Endothelial cell of hepatic sinusoid (primary cell): ENCODE results near the gene RAI14.

ENCODE experiments used
- in situ Hi-C: cut with HindIII; loops from 2 replicates; pipeline ENCODE4 v1.10.0; 2017; ENCODE audit warnings: low sequenced_read_pairs

Gene RAI14

DNA sequence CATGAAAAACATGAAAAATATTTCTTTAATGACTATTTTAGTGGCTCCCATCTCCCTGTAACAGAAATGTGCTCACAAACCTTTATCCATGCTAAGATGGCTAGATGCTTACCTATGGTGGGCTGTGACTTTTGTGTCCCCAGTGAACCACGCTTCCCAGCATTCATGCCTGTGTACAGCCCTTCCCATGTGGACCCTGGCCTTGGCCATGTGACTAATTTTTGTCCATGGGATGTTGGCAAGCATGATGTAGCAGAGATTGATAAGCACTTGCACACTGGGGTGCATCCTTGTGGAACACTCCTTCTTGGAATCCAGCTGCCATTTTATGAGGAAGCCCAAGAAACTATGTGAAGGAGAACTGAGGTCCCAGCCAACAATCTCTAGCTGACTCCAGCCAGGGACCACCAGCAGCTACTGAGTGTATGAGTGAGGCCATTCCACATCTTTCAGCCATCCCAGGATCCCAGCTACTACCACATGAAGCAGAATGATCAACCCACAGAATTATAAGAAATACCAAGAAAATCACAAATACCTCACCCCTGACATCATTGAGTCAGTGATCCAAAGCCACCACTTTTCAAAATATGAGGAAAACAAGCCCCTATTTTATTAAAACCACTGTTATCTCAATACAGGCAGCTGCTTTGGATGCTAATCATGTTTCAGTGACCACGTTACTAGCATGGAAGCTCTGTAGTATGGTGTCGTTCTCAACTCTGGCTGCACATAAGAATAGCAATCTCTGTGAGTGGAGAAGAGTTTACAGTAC lies 16.1 kb upstream of the RAI14 start:
- in situ Hi-C loops, result no loop called here

DNA sequence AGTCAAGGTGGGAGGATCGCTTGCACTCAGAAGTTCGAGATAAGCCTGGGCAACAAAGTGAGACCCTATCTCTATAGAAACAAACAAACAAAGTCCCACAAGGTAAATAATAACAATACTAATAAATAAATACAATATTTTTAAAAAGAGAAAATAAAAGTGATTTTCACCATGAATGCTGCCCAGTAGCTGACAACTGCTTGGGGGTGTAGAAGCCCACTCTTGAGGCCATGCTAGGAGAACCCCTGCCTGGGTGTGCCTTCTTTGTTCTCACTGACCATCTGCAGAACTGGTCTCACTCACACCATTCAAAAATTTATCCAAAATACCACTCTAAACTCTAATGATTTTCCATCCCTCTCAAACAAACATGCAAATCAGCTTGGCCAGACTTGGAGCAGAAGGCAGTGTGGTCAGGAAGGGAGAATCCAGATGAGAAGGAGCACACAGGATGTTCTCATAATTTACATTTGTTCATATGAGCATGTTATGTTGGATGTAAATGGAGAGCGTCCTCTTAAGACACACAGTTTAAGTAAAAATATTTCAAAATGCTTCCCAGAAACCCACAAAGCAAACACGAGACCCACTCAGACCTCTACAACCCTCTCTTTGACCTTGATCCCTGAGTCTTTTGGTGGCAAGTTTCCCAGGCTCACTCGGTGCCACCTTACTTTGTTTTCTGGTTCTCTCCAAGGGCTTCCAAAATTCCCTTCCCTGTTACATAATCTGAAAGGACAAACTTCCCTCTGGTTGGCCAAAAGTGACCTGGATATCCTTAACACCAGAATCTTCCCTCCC lies 7.9 kb upstream of the RAI14 start:
- in situ Hi-C loops, result no loop called here

DNA sequence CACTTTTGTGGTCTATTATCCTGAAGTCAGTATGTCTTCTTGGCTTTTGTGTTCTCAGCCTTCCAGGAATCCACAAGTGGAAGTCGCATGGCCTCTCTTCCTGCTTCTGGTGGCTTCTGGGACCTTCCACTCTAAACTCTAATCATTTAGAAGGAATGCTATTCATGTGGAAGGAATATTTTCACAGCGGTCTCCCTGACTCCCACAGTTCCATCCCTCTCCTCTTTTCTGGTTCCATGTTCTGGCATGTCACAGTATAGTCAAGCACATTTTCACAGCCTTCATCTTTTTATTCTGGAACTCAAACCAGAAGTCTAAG lies 7.3 kb upstream of the RAI14 start:
- in situ Hi-C loops, result no loop called here

DNA sequence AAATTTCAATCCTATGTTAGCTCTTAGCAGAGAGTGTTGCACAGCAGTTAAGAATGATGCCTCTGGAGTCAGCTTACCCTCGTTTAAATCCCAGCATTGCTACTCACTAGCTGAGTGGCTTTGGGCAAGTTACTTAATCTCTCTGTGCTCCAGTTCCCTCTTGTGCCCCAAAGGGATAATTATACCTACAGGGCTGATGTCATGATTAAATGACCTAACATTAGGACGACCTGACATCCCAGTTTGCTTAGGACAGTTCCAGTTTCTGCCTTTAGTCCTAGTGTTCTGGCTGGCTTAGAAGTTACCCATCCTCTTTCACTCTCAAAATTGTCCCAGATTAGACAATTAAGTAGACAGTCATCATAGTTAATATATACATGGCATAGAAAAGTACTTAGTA lies 4.3 kb upstream of the RAI14 start:
- in situ Hi-C loops, result no loop called here

DNA sequence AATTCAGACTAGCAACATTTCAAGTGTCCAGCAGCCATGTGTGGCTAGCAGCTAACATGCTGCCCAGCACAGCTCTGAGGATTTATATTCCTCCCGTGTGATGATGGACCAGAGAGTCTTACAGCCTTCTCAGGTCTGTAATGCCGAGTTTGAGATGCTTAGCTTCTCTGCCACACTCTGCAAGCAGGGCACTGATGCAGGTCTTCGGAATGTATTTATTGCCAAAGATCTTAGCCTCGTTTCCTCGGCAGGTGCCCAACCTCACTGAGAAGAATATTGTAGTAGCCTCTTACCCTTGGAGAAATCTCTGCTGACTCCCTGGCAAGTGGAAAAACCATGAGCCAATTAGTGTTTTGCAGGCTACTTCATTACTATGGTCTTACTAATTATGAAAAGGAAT lies 3.7 kb upstream of the RAI14 start:
- in situ Hi-C loops, result no loop called here

DNA sequence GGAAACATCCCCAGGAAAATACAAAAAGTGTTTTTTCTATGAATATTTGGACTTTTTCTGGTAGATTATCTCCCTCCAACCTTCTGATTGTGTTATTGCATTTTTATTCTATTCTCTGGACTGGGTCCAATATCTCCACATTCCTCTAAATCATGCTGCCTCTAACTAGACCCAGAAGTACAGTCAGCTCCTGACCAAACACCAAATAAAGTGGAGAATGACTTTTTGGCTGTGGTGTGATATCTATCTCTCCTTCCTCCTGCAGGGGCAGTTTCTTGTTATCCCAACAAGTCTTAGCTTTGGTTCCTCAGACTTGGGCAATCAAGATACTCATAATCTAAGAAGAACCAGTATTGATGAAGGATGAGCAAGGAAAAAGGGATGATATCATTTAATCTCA lies 3.2 kb upstream of the RAI14 start:
- in situ Hi-C loops, result no loop called here

DNA sequence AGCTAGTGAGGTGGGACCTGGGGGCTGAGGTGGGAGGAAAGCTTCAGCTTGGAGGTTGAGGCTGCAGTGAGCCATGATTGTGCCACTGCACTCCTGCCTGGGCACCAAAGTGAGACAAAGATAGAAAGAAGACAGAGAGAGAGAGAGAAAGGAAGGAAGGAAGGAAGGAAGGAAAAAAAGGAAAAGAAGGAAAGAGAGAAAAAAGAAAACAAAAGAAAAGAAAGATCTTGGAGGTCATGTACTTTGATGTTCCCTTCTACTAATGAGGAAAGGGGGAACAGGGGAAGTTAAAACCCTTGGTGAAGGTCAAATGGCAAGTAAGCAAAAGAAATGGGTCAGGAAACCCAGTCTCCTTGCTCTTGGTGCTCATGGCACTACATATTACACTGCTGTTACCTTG lies 2.4 kb upstream of the RAI14 start:
- in situ Hi-C loops, result no loop called here

DNA sequence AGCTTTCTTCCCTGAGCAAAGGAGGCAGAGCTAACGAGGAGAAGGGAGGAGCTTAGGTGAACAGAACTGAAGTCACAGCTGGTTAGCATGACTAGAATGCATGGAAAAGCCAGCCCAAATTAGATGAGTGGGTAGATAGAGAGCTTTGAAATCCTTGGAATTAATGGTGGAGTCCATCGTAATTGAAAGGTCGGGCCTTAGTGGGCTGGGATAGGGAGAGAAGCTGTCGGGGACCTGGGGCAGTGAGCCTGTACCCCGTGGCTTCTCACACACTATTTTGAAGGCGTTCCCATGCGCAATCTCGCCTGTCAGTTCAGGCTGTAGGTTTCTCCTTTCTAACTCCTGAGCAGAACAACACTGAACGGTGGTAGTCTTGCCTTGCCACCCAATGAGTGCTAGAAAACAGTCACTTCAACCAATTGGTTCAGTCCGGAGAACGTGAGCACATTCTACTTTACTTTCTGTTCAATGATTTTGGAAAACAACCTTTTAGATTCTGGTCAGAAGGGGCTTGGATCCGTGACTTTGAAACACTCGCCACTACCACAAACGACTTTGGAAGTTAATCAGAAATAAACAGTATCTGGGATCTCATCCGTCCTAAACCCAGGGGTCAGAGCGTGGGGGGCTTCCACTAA lies 655 bp upstream of the RAI14 start:
- in situ Hi-C loops, result no loop called here

DNA sequence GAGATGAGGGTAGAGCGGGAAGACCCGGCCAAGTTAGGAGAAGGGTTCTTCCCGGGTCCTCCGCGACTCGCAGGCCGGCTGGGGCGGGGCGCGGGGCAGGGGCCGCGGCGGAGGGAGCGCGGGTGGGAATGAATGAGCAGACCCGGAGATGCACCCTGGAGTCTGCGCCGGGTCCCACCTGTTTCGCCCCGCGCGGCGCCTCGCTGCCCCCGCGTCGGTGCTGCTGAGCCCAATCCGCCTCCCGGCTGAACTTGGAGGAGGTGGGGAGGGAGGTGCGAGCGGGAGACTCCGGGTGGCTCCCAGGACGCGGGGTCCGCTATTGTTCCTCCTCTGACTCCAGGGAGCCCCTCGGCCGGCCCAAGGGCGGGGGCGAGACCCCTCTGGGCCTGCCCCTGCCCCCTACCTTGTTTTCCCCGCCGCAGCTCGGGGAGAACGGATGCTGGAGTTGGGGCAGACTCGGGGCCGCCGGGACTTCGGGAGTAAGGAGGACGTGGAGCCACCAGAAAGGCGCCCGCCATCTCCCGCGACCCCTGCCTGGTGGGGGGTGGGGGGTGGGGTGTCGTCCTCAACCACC lies 659 bp downstream of the RAI14 start:
- in situ Hi-C loops, result no loop called here

DNA sequence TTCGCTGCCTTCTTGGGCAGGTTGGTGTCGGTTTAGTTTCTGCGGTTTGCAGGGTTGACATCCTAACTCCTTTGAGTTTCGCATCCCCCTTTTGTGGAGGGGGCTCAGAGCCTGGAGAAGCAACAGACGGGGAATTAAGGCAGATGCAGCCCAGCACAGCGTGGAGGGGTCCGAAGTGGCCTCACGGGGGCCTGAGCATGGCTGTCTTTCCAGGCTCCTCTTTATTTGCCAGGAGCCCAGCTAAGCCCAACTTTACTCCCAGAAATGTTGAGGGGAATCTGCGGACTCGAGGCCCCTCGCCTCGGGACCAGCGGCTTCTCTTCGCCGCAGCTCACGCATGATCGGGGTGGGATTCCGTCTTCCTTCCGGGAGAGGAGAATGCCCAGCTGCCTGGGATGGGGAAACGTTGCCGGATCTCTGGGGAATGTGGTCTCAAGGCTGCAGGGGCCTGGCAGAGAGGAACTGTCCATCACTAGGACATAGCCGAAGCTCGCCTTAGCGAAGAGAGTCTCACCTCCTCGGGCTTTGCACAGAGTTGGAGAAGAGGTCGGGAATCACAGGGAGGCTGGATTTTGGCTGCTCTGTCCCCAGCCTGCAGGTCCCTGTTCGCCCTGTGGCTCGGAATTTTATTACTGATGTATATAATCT lies 1.3 kb downstream of the RAI14 start:
- in situ Hi-C loops, result no loop called here

DNA sequence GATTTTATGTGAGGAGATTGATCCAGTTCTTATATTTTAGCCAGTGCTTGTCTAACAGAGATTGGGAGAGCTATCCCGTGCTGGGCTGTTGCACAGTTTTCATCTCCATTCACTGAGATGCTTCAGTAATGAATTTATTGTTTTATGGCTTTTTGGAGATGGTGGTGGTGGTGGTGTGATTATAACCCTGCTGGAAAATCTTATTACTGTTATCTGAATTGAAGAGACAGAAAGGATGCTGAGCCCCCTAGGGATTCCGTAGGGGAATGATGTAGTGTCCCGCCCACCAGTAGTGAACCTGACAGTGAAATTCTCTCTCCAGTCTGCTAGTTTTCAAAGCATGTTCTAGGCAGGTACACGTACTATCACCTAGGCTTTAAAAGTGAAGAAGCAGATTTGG lies 1.9 kb downstream of the RAI14 start:
- in situ Hi-C loops, result no loop called here

DNA sequence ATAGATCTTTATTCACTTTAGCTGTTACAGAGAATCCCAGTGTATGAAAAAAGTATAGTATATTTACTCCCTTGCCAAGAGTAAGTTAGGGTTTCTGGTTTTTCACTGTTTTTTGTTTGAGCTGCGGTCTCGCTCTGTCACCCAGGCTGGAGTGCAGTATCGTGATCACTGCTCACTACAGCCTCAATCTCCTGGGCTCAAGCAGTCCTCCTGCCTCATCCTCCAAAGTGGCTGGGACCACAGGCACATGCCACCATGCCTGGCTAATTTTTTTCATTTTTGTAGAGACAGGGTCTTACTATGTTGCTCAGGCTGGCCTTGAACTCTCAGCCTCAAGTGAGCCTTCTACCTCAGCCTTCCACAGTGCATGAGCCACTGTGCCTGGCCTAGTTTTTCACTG lies 3.0 kb downstream of the RAI14 start:
- in situ Hi-C loops, result no loop called here

DNA sequence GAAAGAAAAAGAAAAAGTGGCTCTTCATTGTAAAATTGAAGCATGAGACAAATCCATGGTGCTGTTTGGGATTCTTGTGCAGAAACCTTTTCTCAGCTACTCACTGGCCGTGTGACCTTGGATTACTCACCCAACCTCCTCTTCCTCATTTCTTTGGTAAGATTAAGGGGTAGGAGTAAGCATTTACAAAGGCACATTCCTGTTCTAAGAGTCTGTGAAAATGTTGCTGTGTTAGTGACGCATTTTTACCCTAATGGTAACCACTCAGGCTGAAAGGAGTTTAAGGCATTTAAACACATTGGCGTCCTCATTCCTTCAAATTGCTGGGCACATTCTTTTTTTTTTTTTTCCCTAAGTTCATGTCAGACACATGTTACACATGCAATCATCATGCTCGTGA lies 4.3 kb downstream of the RAI14 start:
- in situ Hi-C loops, result no loop called here

DNA sequence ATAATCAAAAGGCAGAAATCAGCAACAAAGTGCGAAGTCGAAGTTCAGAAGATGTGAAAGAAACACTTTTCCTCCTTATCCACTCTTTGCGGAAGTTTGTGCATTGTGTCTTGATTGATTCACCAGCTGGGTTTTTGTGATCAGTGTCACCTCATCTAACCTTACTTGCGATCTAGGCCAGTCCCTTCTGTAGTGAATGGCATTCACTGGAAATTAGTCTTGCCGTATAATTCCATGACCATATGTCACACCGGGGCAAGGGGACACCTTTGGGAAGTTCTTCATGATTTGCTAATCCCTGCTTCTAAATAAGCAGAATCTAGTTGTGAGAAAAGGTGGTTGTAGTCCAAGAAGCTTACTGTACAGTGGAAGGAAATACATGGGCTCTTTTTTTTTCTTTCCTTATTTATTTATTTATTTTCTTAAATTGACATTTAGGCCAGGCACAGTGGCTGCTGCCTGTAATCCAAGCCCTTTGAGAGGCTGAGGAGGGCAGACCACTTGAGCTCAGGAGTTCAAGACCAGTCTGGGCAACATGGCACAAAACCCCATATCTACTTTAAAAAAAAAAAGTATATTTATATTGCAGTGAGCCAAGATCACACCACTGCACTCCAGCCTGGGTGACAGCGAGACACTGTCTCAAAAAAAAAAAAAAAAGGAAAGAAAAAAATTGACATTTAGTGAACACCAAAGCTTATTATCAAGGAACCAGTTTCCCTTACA lies 7.8 kb downstream of the RAI14 start:
- in situ Hi-C loops, result no loop called here

DNA sequence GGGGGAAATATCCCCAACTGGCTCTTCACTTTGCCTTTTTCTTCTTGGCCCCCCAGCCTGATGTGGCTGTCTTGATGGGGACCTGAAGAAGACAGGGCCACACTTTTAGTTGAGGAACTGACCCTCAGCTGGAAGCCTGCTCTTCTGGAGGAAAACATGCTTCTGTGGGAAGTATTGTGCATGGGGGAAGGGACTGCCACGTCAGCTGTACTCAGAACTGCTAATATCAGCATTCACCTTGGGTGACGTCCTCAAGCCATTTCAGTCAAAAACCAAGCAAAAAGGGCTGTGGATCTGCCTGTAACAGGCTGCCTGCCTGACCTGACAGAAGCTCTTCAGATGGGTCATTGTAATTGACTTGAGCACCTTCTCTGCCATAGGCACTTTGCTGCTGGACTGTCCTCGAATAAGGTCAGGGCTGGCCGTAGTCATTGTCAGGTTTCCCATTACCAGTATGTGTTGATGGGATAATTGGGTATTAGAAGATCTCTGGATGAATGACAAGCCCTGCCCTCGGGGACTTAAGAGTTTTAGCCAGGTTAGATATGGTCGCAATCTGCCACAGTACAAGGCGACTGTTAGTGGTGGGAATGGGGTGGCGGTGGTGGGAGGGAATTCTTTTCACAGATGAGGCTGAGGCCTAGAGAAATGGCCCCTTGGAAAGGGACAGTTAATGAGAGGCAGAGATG lies 10.4 kb downstream of the RAI14 start:
- in situ Hi-C loops, result no loop called here

DNA sequence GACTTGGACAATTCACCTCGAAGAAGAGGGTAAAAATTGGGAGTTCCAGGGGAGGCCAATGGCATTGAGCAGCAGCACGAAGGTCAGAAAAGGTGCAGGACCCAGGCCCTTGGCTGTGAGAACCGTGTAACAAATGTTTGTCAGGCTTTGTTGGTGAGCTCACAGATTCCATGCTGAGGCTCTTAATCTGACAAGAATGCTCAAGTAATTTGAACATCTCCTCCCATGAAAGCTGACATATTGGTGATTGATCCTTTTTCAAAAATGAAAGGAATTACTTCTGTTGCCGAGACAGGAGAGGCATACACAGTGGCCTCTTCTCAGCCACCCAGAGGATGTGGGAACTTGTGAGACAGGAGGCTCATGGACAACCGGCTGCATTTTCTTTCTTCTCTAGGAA lies 11.6 kb downstream of the RAI14 start:
- in situ Hi-C loops, result no loop called here

DNA sequence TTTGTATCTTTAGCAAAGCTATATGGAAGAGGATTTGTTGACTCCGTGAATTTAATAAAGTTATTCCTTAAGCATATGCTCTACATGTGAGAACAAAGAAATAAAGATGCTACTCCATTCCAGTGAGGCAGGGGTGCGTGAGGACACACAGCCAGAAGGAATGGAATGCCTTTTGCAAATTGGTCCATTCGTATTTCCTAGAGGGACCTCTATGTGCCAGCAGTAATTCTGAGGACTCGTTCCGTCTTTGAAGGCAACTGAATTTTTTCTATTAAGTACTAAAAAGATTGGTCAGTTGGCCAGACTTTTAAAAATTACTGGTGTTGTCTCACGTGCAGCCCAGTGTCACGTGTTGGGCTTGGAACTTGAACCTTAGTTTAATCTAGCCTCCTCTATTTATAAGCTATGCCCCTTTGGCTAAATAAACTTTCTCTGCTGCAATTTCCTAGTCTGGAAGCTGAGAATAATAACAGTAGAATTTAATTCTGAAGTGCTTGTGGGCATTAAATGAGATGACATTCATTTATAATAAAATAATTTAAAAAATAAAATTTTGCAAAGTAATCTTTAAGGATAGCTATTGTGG lies 13.9 kb downstream of the RAI14 start:
- in situ Hi-C loops, result no loop called here

DNA sequence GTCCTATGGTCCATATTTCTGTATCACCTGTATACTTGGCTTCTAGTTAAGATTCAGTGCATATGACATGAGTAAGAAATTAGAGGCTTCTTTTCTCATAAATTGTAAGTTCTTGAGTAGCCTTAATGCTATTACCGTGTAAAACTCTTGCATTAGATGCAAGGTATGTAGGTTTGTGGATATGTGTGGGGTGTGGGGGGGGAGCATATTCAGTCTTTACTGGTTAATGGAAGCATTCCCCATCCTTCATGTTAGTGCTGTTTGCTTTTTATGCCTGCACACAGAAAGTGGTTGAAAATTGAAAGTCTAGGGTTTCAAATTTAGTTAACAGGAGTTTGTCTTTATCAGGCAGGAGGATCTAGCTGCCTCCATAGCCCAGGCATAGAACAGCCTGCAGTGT lies 16.1 kb downstream of the RAI14 start:
- in situ Hi-C loops, result no loop called here

DNA sequence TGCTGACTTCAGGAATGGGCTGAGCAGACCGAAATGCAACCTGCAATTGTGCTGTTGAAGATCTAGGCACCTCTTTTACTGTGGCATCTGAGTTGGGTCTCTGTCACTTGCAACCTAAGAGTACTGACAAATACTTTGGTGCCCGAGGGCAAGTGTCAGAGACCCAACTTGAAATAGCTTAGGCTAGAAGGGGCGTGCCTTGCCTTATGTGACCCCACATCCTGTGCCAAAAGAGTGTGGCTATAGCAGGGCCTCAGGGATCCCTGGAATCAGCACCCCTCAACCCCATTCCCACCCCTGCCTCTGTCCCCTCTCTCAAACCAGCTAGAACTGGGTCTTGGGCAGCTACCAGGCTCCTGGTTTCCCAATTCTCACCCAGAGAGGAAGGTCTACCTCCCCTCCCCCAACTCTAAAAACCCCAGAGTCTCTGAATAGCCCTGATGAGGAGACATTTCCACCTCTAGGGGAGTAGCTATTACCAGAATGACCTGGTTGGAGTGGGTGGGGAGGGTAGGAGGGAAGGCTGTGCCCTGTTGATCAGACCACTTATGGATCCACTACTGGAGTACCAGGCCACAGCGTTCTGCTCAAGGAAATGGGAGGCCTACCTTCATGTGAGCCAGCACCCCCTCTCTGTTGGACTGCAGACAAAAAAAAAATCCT lies 17.5 kb downstream of the RAI14 start:
- in situ Hi-C loops, result no loop called here
